VCaP (cell line): ENCODE measurements around the gene D2HGDH.

Source experiments
- H3K27ac ChIP-seq: fragments of 450-650 bp; 2 replicates; pipeline ENCODE4 v1.5.1; 2017
- CTCF ChIP-seq: fragments of 450-650 bp; conservative IDR thresholded peaks from 2 replicates; pipeline ENCODE4 v1.5.1; 2017; ENCODE audit warnings: mild to moderate bottlenecking, moderate library complexity

D2HGDH gene

DNA sequence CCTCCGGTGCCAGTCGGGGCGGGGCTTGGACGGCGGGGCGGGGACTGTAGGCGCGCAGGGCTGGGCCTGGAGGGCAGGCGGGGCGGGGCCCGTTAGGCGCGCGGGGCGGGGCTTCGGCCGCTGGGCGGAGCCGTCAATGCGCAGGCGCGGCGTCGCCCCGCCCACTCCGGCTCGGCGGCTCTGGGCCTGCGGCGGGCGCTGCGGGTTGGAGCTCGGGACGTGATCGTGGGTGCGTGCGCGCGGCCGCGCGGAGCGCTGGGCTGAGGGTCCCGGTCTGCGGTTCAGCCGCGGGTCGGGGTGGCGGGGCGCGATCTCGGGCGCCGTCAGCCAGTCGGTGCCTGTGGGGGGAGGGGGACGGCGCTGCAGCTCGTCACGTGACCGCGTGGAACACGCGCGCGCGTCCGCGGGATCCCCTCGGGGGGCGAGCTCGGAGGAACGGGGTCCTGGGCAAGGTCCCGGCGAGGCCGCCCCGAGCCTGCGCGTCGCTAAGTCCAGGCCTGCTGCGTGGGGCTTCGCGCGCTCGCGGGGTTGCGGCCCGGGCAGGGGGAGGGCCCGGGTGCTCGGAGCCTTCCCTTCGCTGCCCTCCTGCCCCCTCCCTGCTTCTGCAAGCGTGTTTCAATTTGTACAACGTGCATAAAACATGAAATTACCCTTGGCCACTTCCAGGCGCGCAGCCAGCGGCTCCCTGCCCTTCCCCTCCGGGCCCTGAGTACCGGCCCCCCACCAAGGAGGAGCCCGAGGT is at the start of gene D2HGDH:
D2HGDH (plus strand) TSS at position 164 of the 742 bp plus-strand sequence. CDS start 595 bp downstream, outside the sequence.
- no peak for TF ChIP-seq CTCF
- H3K27ac ChIP-seq: peak within 1 kb of the TSS; percentile 96

DNA sequence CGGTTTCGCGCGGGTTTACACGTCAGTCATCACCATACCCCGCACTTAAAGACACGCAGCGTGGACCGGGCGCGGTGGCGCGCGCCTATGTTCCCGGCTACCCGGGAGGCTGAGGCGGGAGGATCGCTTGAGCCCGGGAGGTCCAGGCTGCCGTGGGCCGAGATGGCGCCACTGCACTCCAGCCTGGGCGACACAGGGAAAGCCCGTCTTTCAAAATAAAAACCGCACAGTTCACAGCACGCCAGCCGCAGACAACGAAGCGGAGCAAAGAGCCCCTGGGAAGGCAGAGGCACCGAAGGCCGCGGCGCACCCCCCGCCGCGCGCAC is 48.1 kb upstream of the D2HGDH start:
- TF ChIP-seq CTCF: no peak

GRCh38 chr2:241686650-241687425 is 47.6 kb upstream of the D2HGDH start, which contains the start of gene DTYMK:
TSS of gene DTYMK (minus strand) at chr2:241686815. CDS start at chr2:241686783, 32 bp downstream.
- peak within 1 kb of the TSS; percentile 94 for H3K27ac ChIP-seq
- no peak for TF ChIP-seq CTCF

More for the DNA sequence above, 48.1 kb upstream of the D2HGDH start:
- peak overlapping the region; percentile 94 for H3K27ac ChIP-seq

DNA sequence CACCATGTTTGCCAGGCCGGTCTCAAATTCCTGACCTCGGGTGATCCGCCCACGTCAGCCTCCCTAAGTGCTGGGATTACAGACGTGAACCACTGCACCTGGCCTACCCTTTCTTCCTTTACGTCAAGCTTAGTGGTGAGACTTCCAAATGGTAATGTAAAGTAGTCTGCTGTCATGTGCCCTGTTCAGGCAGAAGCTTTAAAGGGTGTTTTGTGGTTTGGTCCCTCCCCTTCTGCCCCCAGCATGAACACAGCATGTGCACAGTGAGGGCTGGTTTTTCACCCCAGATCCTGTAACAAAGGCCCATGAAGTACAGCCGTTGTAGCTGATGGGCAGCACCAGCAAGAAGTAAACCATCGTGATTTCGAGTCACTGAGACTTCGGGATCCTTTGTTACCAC is 45.1 kb upstream of the D2HGDH start:
- TF ChIP-seq CTCF: no peak
- no peak overlapping the region for H3K27ac ChIP-seq

- no peak overlapping the region for H3K27ac ChIP-seq
- TF ChIP-seq CTCF: no peak
Measured at GRCh38 chr2:241690202-241690717, 44.2 kb upstream of the D2HGDH start.

GRCh38 chr2:241692448-241692847 is 42.0 kb upstream of the D2HGDH start:
- H3K27ac ChIP-seq: no peak overlapping the region

More at GRCh38 chr2:241692448-241692847, 42.0 kb upstream of the D2HGDH start:
- no peak for TF ChIP-seq CTCF
